ENCODE measurements around the gene KRTAP4-6. TPM values are rescaled to one million over a fixed set of nuclear protein-coding genes. Genes with fewer than 3 reads are reported as not detected.
"Not testable (repeated sequence)": the region's sequence is repeated elsewhere in the genome, so short reads cannot be mapped to it uniquely, and the experiment has no call there.

Gene KRTAP4-6
- not detected in 2 replicates for total RNA-seq
- not detected in 2 replicates for polyA plus RNA-seq

GRCh38 chr17:41140360-41141131, at the start of gene KRTAP4-6:
Gene KRTAP4-6, minus strand, starts transcription at chr17:41140544. Its CDS starts 57 bp downstream, at chr17:41140487.
- no peak for DNase-seq (ENCODE audit: low spot score)
- WGBS (ENCODE audit: low lambda C conversion rate, missing lambda C conversion rate): 83% methylated on average over 6 of the region's 6 CpGs
- Histone ChIP-seq H2AFZ (no peak within 1 kb of the TSS), H3K36me3 (replicated peaks; ENCODE audit: insufficient read depth, low read depth) (no peaks in the 10 kb centered on the region), H3K4me3 (no peak within 1 kb of the TSS), H3K9me3 (ENCODE audit: low read depth) (no peaks in the 10 kb centered on the region), H3K9me2 (replicated peaks; ENCODE audit: insufficient read depth) (no peaks in the 10 kb centered on the region), H3K27me3 (no peaks in the 10 kb centered on the region), H3K79me2 (no peaks in the 10 kb centered on the region), H3K4me1 (ENCODE audit: insufficient read depth) (no peaks in the 10 kb centered on the region), H3K27ac (no peak within 1 kb of the TSS), H4K20me1 (ENCODE audit: insufficient read depth, poor library complexity, severe bottlenecking) (no peaks in the 10 kb centered on the region), H3K4me2 (no peak within 1 kb of the TSS)
- no peak for TF ChIP-seq CTCF (IDR thresholded peaks at IDR 0.05; ENCODE audit: poor library complexity)
- TF ChIP-seq EZH2 (IDR thresholded peaks at IDR 0.05; ENCODE audit: borderline replicate concordance): no peak
- TF ChIP-seq EZH2phosphoT487 (IDR thresholded peaks at IDR 0.05; ENCODE audit: low read depth, severe bottlenecking, unreplicated experiment): no peak

- H3K27ac ChIP-seq; DNase-seq (ENCODE audit: low spot score); H4K20me1 ChIP-seq (ENCODE audit: insufficient read depth, poor library complexity, severe bottlenecking); H3K79me2 ChIP-seq; H3K4me1 ChIP-seq (ENCODE audit: insufficient read depth); H2AFZ ChIP-seq; H3K9me2 ChIP-seq (replicated peaks; ENCODE audit: insufficient read depth); H3K36me3 ChIP-seq (replicated peaks; ENCODE audit: insufficient read depth, low read depth); H3K4me3 ChIP-seq; H3K4me2 ChIP-seq; H3K9me3 ChIP-seq (ENCODE audit: low read depth): not testable (repeated sequence)
- peaks cover 15% of the 10 kb centered on the region for H3K27me3 ChIP-seq
- 69% methylated on average over 1 of the region's 1 CpG for WGBS (ENCODE audit: low lambda C conversion rate, missing lambda C conversion rate)
These were observed 49.5 kb upstream of the KRTAP4-6 start, which contains the start of gene KRTAP9-1 for GRCh38 chr17:41189837-41190318. Gene KRTAP9-1, plus strand, starts transcription at chr17:41189887. Its CDS starts 0 bp downstream, at chr17:41189887.

GRCh38 chr17:41186872-41187271, 46.5 kb upstream of the KRTAP4-6 start:
- no peak overlapping the region for H3K4me3 ChIP-seq
- peaks cover 3% of the 10 kb centered on the region for H3K4me1 ChIP-seq (ENCODE audit: insufficient read depth)
- peaks cover 20% of the 10 kb centered on the region for H3K27me3 ChIP-seq
- no peaks in the 10 kb centered on the region for H3K9me3 ChIP-seq (ENCODE audit: low read depth)
- no peak overlapping the region for H3K4me2 ChIP-seq
- TF ChIP-seq EZH2phosphoT487 (IDR thresholded peaks at IDR 0.05; ENCODE audit: low read depth, severe bottlenecking, unreplicated experiment) (no peak), CTCF (IDR thresholded peaks at IDR 0.05; ENCODE audit: poor library complexity) (no peak), EZH2 (IDR thresholded peaks at IDR 0.05; ENCODE audit: borderline replicate concordance) (no peak)
- no peak overlapping the region for H3K27ac ChIP-seq
- no peaks in the 10 kb centered on the region for H3K36me3 ChIP-seq (replicated peaks; ENCODE audit: insufficient read depth, low read depth)
- H2AFZ ChIP-seq: no peak overlapping the region
- no peaks in the 10 kb centered on the region for H3K9me2 ChIP-seq (replicated peaks; ENCODE audit: insufficient read depth)
- 93% methylated on average over 2 of the region's 2 CpGs for WGBS (ENCODE audit: low lambda C conversion rate, missing lambda C conversion rate)
- no peak for DNase-seq (ENCODE audit: low spot score)
- no peaks in the 10 kb centered on the region for H3K79me2 ChIP-seq
- no peaks in the 10 kb centered on the region for H4K20me1 ChIP-seq (ENCODE audit: insufficient read depth, poor library complexity, severe bottlenecking)

GRCh38 chr17:41185001-41185400, 44.7 kb upstream of the KRTAP4-6 start:
- Histone ChIP-seq H3K4me2 (no peak overlapping the region), H3K4me1 (ENCODE audit: insufficient read depth) (peaks cover 3% of the 10 kb centered on the region), H3K9me3 (ENCODE audit: low read depth) (no peaks in the 10 kb centered on the region), H3K27me3 (peaks cover 20% of the 10 kb centered on the region), H3K79me2 (no peaks in the 10 kb centered on the region), H3K27ac (no peak overlapping the region), H3K36me3 (replicated peaks; ENCODE audit: insufficient read depth, low read depth) (no peaks in the 10 kb centered on the region), H4K20me1 (ENCODE audit: insufficient read depth, poor library complexity, severe bottlenecking) (no peaks in the 10 kb centered on the region), H3K4me3 (no peak overlapping the region), H2AFZ (no peak overlapping the region), H3K9me2 (replicated peaks; ENCODE audit: insufficient read depth) (no peaks in the 10 kb centered on the region)
- whole genome bisulfite sequencing (ENCODE audit: low lambda C conversion rate, missing lambda C conversion rate): 71% methylated on average over 1 of the region's 1 CpG
- TF ChIP-seq EZH2phosphoT487 (IDR thresholded peaks at IDR 0.05; ENCODE audit: low read depth, severe bottlenecking, unreplicated experiment): no peak
- TF ChIP-seq EZH2 (IDR thresholded peaks at IDR 0.05; ENCODE audit: borderline replicate concordance): no peak
- DNase-seq (ENCODE audit: low spot score): no peak

All from hepatocyte (in vitro differentiated cells).